Measurements from ENCODE around the gene SKIC8.

GRCh38 chr15:78280319-78281072 lies 18.9 kb downstream of the SKIC8 start:
- TF ChIP-seq CTCF (CRISPR knock-in tag; IDR thresholded peaks at IDR 0.05) (no peak), TCF7 (IDR thresholded peaks at IDR 0.05; ENCODE audit: low read depth) (no peak), ESRRA (CRISPR knock-in tag; IDR thresholded peaks at IDR 0.05; ENCODE audit: low read depth) (no peak), PAF1 (CRISPR knock-in tag; IDR thresholded peaks at IDR 0.05) (no peak), ARHGAP35 (CRISPR knock-in tag; IDR thresholded peaks at IDR 0.05; ENCODE audit: borderline replicate concordance) (no peak), MLX (CRISPR knock-in tag; IDR thresholded peaks at IDR 0.05) (no peak), POLR2AphosphoS5 (IDR thresholded peaks at IDR 0.05; ENCODE audit: low read depth, low read length) (no peak), NPAS2 (CRISPR knock-in tag; IDR thresholded peaks at IDR 0.05; ENCODE audit: borderline replicate concordance) (no peak), MXI1 (IDR thresholded peaks at IDR 0.05; ENCODE audit: borderline replicate concordance, low read depth, low read length) (no peak), CEBPB (IDR thresholded peaks at IDR 0.05; ENCODE audit: borderline replicate concordance, low read depth, low read length) (no peak)
- TF ChIP-seq, protein P1, sequence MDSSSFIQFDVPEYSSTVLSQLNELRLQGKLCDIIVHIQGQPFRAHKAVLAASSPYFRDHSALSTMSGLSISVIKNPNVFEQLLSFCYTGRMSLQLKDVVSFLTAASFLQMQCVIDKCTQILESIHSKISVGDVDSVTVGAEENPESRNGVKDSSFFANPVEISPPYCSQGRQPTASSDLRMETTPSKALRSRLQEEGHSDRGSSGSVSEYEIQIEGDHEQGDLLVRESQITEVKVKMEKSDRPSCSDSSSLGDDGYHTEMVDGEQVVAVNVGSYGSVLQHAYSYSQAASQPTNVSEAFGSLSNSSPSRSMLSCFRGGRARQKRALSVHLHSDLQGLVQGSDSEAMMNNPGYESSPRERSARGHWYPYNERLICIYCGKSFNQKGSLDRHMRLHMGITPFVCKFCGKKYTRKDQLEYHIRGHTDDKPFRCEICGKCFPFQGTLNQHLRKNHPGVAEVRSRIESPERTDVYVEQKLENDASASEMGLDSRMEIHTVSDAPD (CRISPR knock-in tag; IDR thresholded peaks at IDR 0.05), result no peak
- TF ChIP-seq, protein P2, sequence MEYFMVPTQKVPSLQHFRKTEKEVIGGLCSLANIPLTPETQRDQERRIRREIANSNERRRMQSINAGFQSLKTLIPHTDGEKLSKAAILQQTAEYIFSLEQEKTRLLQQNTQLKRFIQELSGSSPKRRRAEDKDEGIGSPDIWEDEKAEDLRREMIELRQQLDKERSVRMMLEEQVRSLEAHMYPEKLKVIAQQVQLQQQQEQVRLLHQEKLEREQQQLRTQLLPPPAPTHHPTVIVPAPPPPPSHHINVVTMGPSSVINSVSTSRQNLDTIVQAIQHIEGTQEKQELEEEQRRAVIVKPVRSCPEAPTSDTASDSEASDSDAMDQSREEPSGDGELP (IDR thresholded peaks at IDR 0.05; ENCODE audit: borderline replicate concordance, low read depth), result no peak
